IgD-negative memory B cell (primary cell): ENCODE data around the gene CDH8. TPM values are rescaled to one million over a fixed set of nuclear protein-coding genes. Genes with fewer than 3 reads are reported as not detected.
"Not testable (repeated sequence)": the region's sequence is repeated elsewhere in the genome, so short reads cannot be mapped to it uniquely, and the experiment has no call there.

Experiments
- H3K27ac Mint-ChIP-seq, 3 donors: one replicate each; pipeline ENCODE4 v1.8.0; 2020 to 2022; ENCODE audit warnings: mild to moderate bottlenecking in 3 of 3, mixed read lengths in 3 of 3, moderate library complexity in 1 of 3
- H3K27me3 Mint-ChIP-seq: one replicate; pipeline ENCODE4 v1.8.0; 2021; ENCODE audit warnings: mixed read lengths
- H3K36me3 Mint-ChIP-seq: one replicate; pipeline ENCODE4 v1.8.0; 2020; ENCODE audit warnings: mild to moderate bottlenecking, mixed read lengths
- H3K4me1 Mint-ChIP-seq, 3 donors: one replicate each; pipeline ENCODE4 v1.8.0; 2020 to 2022; ENCODE audit warnings: mixed read lengths in 3 of 3, mild to moderate bottlenecking in 1 of 3
- H3K4me3 Mint-ChIP-seq, 4 donors: one replicate each; pipeline ENCODE4 v1.8.0; 2020 to 2022; ENCODE audit warnings: mild to moderate bottlenecking in 4 of 4, mixed read lengths in 4 of 4, moderate library complexity in 3 of 4
- H3K9me3 Mint-ChIP-seq, 3 donors: one replicate each; pipeline ENCODE4 v1.8.0; 2020 to 2021; ENCODE audit warnings: mixed read lengths in 3 of 3, mild to moderate bottlenecking in 1 of 3
- polyA plus RNA-seq: library from polyadenylated mRNA; unstranded; fragments of 300-500 nt; fragmentation: Illumina TruSeq; gene quantifications from one replicate; pipeline ENCODE4 v1.2.3, GENCODE V29; 2021

The CDH8 gene
- polyA plus RNA-seq, 1 donor from 2014 or later: not detected

DNA sequence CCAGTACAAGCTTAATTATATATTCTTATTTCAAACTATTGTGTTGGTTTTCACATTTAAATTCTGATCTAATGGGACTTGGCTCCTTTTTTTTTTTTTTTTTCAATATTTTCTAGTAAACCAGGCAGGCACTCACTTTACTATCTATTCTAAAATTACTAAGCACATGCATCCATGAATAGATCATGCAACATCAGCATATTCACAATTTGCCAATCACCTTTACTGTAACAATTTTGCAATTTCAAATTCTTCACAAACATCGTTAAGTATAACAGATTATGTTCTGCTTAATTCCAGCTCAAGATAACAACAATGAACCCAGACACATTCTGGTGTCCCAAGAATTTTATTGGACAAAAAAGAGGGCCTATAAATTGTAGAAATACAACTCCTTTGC is 217.4 kb downstream of the CDH8 start:
- no peaks in the 10 kb centered on the region for H3K36me3 Mint-ChIP-seq
- peaks cover 0 to 18% (median 5%) of the 10 kb centered on the region in 3 donors for H3K9me3 Mint-ChIP-seq
- no peaks in the 10 kb centered on the region for H3K4me1 Mint-ChIP-seq
- H3K27me3 Mint-ChIP-seq: no peaks in the 10 kb centered on the region
- H3K27ac Mint-ChIP-seq: no peak overlapping the region
- no peak overlapping the region for H3K4me3 Mint-ChIP-seq

DNA sequence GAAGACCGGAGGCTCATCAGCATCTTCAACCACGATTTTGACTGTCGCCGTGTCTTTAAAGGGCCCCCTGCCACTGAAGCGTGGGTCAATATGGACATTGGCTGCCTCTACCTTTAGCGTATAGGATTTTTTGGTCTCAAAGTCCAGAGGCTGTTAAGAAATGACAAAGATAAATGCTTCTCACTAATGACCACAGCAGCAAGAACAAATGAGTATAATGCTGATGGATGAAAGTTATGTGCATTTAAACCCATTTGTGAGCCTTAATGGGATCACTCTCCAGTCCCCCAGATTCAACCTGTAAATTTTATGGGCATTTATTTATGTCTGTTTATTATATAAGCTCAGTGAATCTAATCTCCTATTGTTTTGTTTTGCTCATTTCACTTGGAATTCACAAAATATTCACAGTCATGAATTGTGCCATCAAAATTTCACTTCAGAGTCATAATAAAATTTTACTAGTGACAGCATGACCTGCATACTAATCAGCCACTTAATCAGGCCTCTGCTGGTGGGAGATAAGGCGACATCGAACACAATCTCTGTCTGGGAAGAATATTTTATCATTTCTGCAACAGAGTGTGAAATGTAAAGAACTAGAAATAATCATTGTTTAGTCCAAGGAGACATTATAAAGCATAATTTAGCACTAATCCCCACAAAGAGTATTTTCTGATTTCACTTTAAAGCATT is 218.5 kb downstream of the CDH8 start:
- Mint-ChIP-seq H3K4me3 (no peak overlapping the region), H3K27me3 (no peaks in the 10 kb centered on the region), H3K36me3 (no peaks in the 10 kb centered on the region), H3K4me1 (no peaks in the 10 kb centered on the region), H3K27ac (no peak overlapping the region), H3K9me3 (peaks cover 2 to 18% (median 5%) of the 10 kb centered on the region in 3 donors)

DNA sequence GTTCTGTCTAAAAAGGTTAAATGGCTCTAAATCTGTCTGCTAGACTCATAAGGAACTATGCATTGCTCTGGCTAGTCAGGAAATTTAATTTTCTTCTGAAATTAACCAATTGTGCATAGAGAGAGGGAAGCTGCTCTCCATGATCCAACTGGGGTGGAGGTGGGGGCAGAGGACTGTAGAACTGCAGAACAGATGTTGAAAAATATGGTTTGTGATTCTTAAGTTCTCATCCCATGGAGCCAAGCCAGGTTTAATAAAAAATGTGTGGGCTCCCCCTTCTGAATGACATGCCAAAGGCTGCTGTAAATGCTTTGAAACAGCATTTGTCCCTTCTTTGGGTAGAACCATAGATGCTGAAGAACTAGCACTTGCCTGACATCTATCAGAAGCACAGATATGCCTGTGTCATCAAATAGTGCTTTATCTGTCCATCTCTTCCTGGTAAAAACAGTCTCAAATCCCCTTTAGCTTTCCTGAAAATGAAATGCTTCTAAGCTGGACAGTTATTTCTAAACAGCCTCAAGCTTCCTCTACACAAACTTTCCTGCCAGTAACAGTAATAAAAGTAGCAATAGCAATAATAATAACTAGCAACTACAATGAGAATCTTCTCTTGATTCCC is 221.4 kb downstream of the CDH8 start:
- no peak overlapping the region for H3K27ac Mint-ChIP-seq
- H3K9me3 Mint-ChIP-seq: peaks cover 3 to 16% (median 5%) of the 10 kb centered on the region in 3 donors
- no peak overlapping the region for H3K4me3 Mint-ChIP-seq
- no peaks in the 10 kb centered on the region for H3K27me3 Mint-ChIP-seq
- H3K36me3 Mint-ChIP-seq: no peaks in the 10 kb centered on the region
- H3K4me1 Mint-ChIP-seq: no peaks in the 10 kb centered on the region

DNA sequence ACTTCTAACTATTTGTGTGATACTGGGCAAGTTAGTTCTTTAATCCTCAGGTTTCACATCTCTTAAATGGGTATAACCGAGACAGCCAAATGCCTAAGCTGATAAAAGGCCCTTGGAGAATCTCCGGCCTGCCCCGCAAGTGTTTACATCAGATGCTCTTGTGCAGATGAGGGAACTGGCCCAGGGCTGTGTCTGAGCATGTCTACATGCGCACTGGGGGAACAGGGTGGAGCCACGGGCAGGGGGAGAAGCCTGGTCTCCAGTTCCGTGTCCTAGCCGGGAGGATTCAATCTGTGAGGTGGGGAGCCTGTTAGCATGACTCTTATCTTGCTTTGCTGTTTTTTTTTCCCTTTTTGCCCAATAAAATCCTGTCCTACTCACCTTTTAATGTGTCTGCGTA is 222.9 kb downstream of the CDH8 start:
- H3K4me1 Mint-ChIP-seq: no peaks in the 10 kb centered on the region
- no peaks in the 10 kb centered on the region for H3K27me3 Mint-ChIP-seq
- H3K4me3 Mint-ChIP-seq: no peak overlapping the region
- H3K36me3 Mint-ChIP-seq: no peaks in the 10 kb centered on the region
- no peak overlapping the region for H3K27ac Mint-ChIP-seq
- H3K9me3 Mint-ChIP-seq: peaks cover 0 to 16% (median 5%) of the 10 kb centered on the region in 3 donors

DNA sequence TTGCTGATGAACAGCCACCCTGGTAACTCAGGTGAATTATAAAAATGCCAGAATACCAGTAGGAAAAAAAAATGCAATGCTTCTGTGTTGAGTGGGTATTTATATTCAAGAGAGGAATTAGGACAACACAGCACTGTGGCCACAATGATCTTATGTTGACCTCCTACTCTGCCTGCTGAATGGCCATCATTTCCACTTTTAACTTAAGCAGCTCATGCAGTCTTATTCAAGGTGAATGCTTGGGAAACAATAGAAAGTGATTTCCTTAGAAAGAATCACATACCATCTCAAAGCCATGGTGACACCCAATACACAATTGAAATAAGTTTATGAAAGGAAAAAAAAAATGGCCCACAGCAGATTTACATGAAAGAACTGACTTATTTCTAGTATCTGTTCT is 224.0 kb downstream of the CDH8 start:
- Mint-ChIP-seq H3K9me3 (peaks cover 0 to 16% (median 5%) of the 10 kb centered on the region in 3 donors), H3K4me3 (no peak overlapping the region), H3K4me1 (no peaks in the 10 kb centered on the region), H3K27ac (no peak overlapping the region), H3K27me3 (no peaks in the 10 kb centered on the region), H3K36me3 (no peaks in the 10 kb centered on the region)

DNA sequence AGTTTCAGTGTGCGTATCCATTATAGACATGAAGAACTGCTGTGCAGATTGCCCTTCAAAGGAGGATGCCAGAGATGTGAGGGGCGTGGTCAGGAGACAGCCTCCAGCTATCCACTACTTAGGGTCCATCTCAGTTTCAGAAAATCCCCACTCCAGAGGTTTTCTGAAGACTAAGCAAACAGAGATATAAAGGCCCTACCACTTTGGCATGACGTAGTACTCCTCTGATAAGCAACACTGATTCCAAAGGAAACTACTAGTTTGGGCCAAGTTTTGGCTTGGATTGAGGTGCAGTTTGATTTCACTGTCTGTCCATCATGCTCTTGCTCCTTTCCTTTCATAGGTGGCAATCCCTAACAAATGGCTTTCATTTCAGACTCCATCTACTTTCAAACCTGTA is 228.7 kb downstream of the CDH8 start:
- no peaks in the 10 kb centered on the region for H3K36me3 Mint-ChIP-seq

DNA sequence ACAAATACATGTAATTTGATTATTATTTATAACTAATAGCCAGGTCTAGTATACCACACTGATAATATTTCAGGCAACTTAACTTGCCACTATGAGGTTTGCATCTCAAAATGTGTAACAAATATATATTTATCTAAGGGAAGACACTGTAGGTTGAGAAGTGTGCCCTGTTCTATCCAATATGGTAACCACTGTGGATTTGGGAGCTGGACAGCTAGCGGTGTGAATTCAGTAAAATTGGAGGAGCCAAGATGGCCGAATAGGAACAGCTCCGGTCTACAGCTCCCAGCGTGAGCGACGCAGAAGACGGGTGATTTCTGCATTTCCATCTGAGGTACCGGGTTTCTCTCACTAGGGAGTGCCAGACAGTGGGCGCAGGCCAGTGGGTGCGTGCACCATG is 235.0 kb downstream of the CDH8 start:
- H3K27ac Mint-ChIP-seq, H3K36me3 Mint-ChIP-seq, H3K4me3 Mint-ChIP-seq, H3K4me1 Mint-ChIP-seq, H3K27me3 Mint-ChIP-seq: not testable (repeated sequence)
- H3K9me3 Mint-ChIP-seq: peaks cover 4 to 10% (median 5%) of the 10 kb centered on the region in 3 donors

More for the DNA sequence above, 228.7 kb downstream of the CDH8 start:
- Mint-ChIP-seq H3K4me1 (no peaks in the 10 kb centered on the region), H3K9me3 (peaks cover 0 to 5% (median 3%) of the 10 kb centered on the region in 3 donors), H3K27me3 (no peaks in the 10 kb centered on the region), H3K27ac (no peak overlapping the region), H3K4me3 (no peak overlapping the region)

DNA sequence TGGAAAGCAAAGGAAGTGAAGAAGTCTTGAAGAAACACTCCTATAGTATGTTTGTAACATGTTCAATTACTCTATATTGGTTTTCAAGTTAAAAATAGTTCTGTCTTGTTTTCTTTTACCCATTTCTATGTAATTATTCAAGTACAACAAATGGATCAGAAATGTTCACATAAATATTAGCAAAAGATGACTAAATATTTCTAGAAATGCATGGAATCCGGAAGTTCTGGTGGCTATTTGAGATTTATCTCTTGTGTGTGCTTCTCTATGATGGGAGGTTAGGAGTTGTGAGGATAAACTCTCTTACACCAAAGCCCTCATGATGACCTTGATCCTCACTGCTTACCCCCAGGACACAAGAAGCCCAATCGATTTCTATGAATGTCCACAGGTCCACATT is 237.5 kb downstream of the CDH8 start:
- Mint-ChIP-seq H3K9me3 (peaks cover 5 to 10% (median 6%) of the 10 kb centered on the region in 3 donors), H3K4me1 (no peaks in the 10 kb centered on the region), H3K36me3 (no peaks in the 10 kb centered on the region), H3K27me3 (no peaks in the 10 kb centered on the region), H3K27ac (no peak overlapping the region), H3K4me3 (no peak overlapping the region)

DNA sequence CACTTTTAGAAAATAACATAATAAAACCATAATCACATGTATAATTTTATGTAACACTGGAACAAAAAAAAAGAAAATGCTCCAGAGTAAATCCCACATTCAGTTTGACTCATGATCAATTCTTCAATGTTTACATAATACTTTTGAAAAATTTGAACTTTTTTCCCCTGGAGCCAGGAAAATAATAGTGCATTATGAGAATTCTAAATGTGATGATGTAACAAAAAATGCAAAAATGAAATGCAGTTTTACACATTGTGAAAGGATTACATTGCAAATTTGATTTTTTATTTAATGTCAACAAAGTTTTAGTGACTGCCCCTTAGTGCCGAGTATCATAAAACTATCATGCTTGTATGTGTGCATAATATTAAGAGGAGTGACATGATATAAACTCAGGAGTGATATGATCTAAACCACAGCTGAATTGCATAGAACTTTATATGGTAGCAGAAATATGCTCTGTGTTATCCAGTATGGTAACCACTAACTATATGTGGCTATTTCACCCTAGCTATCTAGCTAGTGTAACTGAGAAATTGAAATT is 238.2 kb downstream of the CDH8 start:
- no peaks in the 10 kb centered on the region for H3K36me3 Mint-ChIP-seq
- H3K4me1 Mint-ChIP-seq: no peaks in the 10 kb centered on the region
- H3K27ac Mint-ChIP-seq: no peak overlapping the region
- no peaks in the 10 kb centered on the region for H3K27me3 Mint-ChIP-seq
- peaks cover 6 to 10% (median 9%) of the 10 kb centered on the region in 3 donors for H3K9me3 Mint-ChIP-seq
- no peak overlapping the region for H3K4me3 Mint-ChIP-seq

DNA sequence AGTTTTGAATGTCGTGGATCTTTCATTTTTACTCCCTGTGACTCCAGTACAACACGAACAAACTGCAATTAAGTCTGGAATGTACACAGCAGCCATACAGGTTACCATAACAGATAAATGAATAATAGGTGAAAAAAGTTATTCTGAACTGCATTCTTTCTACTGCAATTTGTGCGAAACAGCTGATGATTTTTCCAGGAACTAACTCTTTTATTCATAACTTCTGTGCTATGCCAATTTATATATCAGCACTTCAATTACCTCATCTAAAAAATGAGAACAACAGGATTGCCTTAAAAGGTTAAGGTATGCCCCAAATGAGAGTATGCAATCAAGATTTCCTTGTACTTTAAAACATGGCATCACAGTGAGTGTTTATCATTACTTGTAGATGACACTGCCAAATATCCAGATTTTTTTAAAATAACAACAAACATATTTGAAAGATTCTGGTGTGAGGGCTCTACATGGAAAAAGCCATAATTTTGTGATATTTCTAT is 238.9 kb downstream of the CDH8 start:
- Mint-ChIP-seq H3K4me1 (no peaks in the 10 kb centered on the region), H3K27ac (no peak overlapping the region), H3K9me3 (peaks cover 6 to 10% (median 9%) of the 10 kb centered on the region in 3 donors), H3K27me3 (no peaks in the 10 kb centered on the region), H3K4me3 (no peak overlapping the region), H3K36me3 (no peaks in the 10 kb centered on the region)

DNA sequence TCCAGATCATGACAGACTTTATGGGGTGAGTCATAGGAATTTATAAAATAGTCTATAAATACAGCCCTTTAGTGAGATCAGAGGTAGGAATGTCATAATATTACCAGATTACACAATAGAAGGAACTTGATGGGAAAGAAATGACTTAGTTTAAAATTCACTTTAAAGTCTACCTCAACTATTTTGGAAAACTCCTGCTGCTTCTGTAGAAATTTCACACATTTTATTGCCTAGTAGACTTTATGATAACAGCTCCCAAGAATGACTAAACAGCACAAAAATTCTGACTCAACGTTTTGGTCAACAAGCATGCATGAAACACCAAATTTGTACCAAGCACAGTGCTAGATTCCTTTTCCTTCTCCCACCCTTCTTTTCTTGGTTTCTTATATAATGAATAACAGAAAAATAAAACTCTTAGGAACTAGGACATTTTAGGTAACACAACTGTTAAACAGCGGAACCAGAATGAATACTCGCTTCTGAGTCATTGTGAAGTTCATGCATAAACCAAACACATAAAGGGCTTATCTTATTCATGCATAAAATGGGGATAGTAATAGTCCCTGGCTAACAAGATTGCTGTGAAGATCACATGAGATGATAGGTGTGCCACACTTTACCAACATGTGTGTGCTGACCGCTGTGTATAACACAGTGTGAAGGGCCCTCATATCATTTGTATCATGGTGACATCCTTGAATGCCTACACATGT is 243.9 kb downstream of the CDH8 start:
- Mint-ChIP-seq H3K27ac (no peak overlapping the region), H3K9me3 (peaks cover 0 to 4% (median 3%) of the 10 kb centered on the region in 3 donors), H3K4me3 (no peak overlapping the region)

DNA sequence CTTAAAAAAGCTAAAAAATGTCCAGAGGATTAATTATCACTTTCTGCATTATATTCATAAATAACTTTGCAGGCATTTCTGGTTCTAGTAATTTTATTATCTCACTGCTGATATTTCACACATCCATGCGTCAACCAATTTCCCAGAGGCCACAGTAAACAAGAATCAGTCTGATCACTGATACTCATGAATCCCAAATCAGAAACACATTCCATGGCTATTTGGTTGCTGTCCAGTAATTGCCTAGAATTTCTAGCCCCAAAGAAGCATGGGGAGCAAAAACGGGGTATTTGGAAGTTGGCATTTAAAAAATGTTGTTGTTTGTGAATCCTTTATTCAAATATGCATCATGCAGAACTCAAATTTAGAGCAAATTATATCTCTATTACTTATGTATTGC is 244.8 kb downstream of the CDH8 start:
- Mint-ChIP-seq H3K4me1 (no peaks in the 10 kb centered on the region), H3K4me3 (no peak overlapping the region), H3K9me3 (peaks cover 0 to 4% (median 3%) of the 10 kb centered on the region in 3 donors), H3K27me3 (no peaks in the 10 kb centered on the region), H3K36me3 (no peaks in the 10 kb centered on the region), H3K27ac (no peak overlapping the region)

More for the DNA sequence above, 243.9 kb downstream of the CDH8 start:
- Mint-ChIP-seq H3K4me1 (no peaks in the 10 kb centered on the region), H3K36me3 (no peaks in the 10 kb centered on the region), H3K27me3 (no peaks in the 10 kb centered on the region)

DNA sequence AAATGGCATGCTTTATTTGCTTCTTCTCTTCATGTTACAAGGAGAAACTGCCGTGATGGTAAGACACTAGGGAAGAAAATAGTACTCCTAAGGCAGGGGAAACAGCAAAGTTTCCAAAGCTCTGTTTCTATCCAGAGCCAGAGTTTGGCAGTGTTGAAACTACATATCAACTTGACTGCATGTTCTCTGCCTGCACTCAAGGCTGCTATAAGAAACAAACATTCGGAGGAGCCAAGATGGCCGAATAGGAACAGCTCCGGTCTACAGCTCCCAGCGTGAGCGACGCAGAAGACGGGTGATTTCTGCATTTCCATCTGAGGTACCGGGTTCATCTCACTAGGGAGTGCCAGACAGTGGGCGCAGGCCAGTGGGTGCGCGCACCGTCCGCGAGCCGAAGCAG is 254.4 kb downstream of the CDH8 start:
- H3K36me3 Mint-ChIP-seq, H3K27ac Mint-ChIP-seq, H3K27me3 Mint-ChIP-seq, H3K4me1 Mint-ChIP-seq, H3K4me3 Mint-ChIP-seq: not testable (repeated sequence)
- H3K9me3 Mint-ChIP-seq: peaks cover 3 to 16% (median 5%) of the 10 kb centered on the region in 3 donors

DNA sequence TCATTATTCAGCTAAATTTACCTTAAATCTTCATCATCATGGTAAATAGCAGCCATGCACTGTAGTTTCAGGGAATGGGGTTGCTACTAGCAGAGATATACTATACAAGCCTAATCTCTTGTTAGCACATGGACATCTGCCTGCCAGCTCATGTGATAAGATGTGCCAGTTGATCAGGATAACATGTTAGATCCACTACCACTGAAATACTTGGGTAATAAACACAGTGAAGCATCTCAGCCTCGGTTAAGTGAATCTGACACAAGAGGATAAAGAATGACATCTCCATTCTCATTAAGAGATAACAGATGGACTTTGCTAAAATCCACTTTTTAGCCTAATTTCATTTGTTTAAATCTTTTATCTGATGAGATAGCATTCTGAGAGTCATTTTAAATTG is 256.1 kb downstream of the CDH8 start:
- no peak overlapping the region for H3K4me3 Mint-ChIP-seq
- H3K4me1 Mint-ChIP-seq: no peaks in the 10 kb centered on the region
- H3K27me3 Mint-ChIP-seq: no peaks in the 10 kb centered on the region
- peaks cover 3 to 24% (median 7%) of the 10 kb centered on the region in 3 donors for H3K9me3 Mint-ChIP-seq
- no peaks in the 10 kb centered on the region for H3K36me3 Mint-ChIP-seq
- no peak overlapping the region for H3K27ac Mint-ChIP-seq

DNA sequence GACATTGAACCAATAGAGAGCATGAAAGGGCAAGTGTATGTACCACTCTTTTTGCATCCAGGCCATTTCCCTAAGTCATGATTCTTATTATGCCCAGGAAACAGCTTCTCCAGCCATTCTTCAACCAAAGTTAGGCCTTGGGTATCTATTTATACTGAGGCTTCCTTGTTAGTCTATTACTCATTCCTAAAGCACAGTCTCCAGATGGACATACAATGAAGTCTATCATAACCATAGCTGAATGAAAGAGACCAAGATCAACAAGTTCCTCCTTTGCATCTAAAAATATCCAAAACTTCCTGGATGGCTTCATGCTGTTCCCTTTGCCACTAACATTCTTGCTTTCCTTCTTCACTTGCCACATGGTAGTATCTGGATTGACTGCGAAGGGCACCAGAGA is 265.9 kb downstream of the CDH8 start:
- Mint-ChIP-seq H3K27ac (no peak overlapping the region), H3K4me3 (no peak overlapping the region), H3K27me3 (no peaks in the 10 kb centered on the region), H3K9me3 (peaks cover 0 to 9% (median 0%) of the 10 kb centered on the region in 3 donors), H3K4me1 (no peaks in the 10 kb centered on the region), H3K36me3 (no peaks in the 10 kb centered on the region)
